ENCODE data around the gene MORF4L2.

Gene MORF4L2

DNA sequence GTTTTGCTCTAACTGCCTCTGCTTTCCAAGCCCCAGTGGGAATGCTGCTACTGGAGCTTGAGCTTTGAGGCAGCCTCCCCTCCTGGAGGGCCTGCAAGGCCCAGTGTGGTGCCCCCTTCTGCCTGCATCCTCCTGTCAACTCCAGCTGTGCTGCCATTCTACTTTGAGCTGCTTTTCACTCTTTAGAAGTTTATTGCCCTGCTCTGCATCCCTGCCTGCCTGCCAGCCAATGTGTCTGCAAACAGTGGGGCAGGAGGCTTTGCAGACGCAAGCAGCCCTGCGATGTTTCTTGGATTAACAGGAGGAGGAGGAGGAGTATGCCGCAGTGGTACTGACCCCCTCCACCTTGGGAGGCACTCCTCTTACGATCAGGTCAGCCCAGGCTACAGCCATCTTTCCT, 40.6 kb upstream of the MORF4L2 start:
- TF ChIP-seq, protein P1, sequence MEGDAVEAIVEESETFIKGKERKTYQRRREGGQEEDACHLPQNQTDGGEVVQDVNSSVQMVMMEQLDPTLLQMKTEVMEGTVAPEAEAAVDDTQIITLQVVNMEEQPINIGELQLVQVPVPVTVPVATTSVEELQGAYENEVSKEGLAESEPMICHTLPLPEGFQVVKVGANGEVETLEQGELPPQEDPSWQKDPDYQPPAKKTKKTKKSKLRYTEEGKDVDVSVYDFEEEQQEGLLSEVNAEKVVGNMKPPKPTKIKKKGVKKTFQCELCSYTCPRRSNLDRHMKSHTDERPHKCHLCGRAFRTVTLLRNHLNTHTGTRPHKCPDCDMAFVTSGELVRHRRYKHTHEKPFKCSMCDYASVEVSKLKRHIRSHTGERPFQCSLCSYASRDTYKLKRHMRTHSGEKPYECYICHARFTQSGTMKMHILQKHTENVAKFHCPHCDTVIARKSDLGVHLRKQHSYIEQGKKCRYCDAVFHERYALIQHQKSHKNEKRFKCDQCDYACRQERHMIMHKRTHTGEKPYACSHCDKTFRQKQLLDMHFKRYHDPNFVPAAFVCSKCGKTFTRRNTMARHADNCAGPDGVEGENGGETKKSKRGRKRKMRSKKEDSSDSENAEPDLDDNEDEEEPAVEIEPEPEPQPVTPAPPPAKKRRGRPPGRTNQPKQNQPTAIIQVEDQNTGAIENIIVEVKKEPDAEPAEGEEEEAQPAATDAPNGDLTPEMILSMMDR (IDR thresholded peaks at IDR 0.05; ENCODE audit: insufficient read depth, low read depth, low read length, missing control alignments) = no peak
- no peak for DNase-seq (ENCODE audit: low read depth)
- H3K4me3 ChIP-seq (ENCODE audit: low read depth, low read length) = no peak overlapping the region

DNA sequence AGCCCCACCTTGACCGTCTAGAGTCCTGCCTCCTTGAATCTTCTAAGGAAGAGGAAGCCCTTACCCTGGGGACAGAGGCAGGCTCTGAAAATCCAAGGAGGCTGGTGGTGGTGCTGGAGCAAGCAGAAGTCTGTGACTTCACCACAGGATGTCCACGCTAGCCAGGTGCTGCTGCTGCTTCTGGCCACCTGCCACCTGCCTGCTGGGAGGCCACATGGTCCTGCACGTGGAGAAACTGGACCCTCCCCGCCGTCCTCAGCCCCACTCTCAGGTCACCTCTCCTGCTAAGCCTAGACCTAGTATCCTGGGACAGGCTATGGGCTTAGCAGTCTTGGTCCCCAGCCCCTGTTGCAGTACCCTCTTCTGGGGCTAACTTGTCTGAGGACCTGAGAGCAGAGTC, 40.0 kb upstream of the MORF4L2 start:
- no peak overlapping the region for H3K4me3 ChIP-seq (ENCODE audit: low read depth, low read length)
- TF ChIP-seq, protein P1 (IDR thresholded peaks at IDR 0.05; ENCODE audit: insufficient read depth, low read depth, low read length, missing control alignments) = no peak
- DNase-seq (ENCODE audit: low read depth) = no peak

DNA sequence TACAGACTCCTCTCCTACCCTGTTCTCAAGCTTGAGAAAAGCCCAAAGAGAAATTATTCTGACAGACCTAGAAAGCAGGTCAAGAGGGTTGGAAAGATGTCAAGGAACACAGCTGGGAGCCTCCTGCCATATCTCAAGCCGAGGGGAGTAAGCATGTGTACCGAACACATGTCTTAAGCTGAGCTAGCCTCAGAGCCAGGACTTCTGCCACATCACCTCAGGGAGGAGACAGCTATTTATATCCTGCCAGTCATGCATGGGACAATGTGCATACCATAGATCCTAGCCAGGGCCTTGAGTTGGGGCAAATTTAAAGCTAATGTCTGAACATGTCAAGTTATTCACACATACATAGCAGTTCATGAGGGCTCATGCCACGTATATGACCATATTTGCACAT, 36.0 kb upstream of the MORF4L2 start:
- no peak overlapping the region for H3K4me3 ChIP-seq (ENCODE audit: low read depth, low read length)
- TF ChIP-seq, protein P1 (IDR thresholded peaks at IDR 0.05; ENCODE audit: insufficient read depth, low read depth, low read length, missing control alignments) = no peak
- no peak for DNase-seq (ENCODE audit: low read depth)

DNA sequence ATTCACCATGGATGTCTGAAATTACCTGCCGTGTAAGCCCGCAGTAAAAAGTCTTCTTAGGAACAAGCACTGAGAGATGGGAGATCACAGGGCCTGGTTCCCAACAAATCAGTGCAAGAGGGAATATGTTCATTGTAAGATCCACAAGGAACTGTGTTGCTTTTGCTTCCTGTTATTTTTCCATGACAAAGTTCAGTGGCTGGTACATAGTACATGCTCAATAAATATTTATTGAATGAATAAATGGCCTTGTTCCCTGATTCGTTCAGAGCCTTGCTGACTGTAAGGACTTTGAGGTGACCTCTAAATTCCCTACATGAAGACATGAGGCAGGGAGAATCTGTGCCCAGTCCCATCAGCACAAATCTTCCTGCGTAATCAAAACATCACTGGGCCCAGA, 31.6 kb upstream of the MORF4L2 start:
- no peak overlapping the region for H3K4me3 ChIP-seq (ENCODE audit: low read depth, low read length)
- no peak for DNase-seq (ENCODE audit: low read depth)
- TF ChIP-seq, protein P1 (IDR thresholded peaks at IDR 0.05; ENCODE audit: insufficient read depth, low read depth, low read length, missing control alignments) = no peak

DNA sequence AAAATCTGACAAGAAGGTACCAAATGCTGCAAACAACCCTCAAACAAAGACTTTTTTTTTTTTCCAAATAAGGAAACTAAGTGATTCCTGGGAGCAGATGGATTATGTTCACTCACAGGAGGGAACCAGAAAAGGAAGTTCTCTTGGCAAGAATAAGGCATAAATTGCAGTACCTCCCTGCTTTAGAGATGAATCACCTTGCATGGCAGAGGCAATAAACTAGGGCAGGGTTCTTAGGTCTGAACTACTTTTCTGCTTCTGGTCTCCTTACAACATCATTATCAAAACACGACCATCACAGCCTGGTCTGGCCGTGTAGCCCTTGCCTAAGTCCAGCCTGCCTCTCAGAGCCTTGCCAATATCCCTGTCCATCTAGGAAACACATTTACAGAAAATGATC, 30.5 kb upstream of the MORF4L2 start:
- no peak for DNase-seq (ENCODE audit: low read depth)
- TF ChIP-seq, protein P1 (IDR thresholded peaks at IDR 0.05; ENCODE audit: insufficient read depth, low read depth, low read length, missing control alignments) = no peak
- no peak overlapping the region for H3K4me3 ChIP-seq (ENCODE audit: low read depth, low read length)

DNA sequence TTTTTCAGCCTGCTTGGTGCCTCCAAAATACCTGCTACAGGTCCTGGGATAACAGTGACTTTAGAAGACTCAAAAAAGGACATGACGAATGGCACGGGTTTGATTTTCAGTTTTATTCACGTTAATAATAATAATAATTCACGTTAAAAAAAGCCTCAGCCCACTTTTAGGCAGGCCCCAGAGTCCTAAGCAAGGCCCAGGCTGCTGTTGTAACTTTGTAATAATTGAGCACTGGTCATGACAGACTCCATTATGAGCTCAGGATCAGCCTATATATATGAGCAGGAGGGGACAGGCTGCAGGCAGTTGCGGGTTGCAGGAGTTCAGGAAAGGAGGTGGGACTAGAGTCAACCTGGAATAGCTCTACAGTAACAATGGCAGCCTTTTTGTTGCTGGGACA, 24.1 kb upstream of the MORF4L2 start, which contains the start of gene TMEM31:
TMEM31 (plus strand) TSS at position 301 of the 400 bp plus-strand sequence. CDS start 1,350 bp downstream, outside the sequence.
- TF ChIP-seq, protein P1 (IDR thresholded peaks at IDR 0.05; ENCODE audit: insufficient read depth, low read depth, low read length, missing control alignments) = no peak
- DNase-seq (ENCODE audit: low read depth) = no peak
- no peak within 1 kb of the TSS for H3K4me3 ChIP-seq (ENCODE audit: low read depth, low read length)

DNA sequence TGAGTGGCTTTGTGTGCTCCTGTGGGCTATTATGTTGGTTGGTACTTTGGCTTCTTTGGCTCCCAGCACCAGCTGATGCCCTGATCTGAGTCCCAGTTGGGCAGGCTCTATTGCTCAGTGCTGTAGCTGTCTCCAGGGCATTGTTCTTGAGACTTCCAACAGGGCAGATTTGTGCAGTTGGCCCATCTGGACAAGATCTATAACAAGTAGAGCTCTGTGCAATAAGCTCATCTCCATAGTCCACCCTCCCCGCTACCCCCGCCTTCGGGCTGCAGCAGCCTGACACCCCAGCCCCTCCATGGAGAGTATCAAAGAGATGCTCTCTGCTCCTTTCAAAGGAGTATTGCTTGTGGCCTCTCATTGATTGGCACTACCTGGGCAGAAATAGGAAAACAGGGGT, 18.4 kb upstream of the MORF4L2 start:
- no peak for DNase-seq (ENCODE audit: low read depth)
- TF ChIP-seq, protein P1 (IDR thresholded peaks at IDR 0.05; ENCODE audit: insufficient read depth, low read depth, low read length, missing control alignments) = no peak
- H3K4me3 ChIP-seq (ENCODE audit: low read depth, low read length) = no peak overlapping the region
